ENCODE results near the gene DCXR. TPM values are rescaled to one million over a fixed set of nuclear protein-coding genes. Genes with fewer than 3 reads are reported as not detected.

The DCXR gene
- total and polyA plus RNA-seq, 2 of the 13 experiments (the other 11 are each of a cell fraction or from before 2014, with no cell fraction given) = 287 to 311 TPM

GRCh38 chr17:81995463-81996231, 41.9 kb downstream of the DCXR start (continued):
- TF ChIP-seq PHF20 (CRISPR knock-in tag; IDR thresholded peaks at IDR 0.05) = no peak
- TF ChIP-seq ZKSCAN5 (CRISPR knock-in tag; IDR thresholded peaks at IDR 0.05) = no peak
- TF ChIP-seq SOX6 (IDR thresholded peaks at IDR 0.05) = no peak
- TF ChIP-seq SOX6 (CRISPR knock-in tag; IDR thresholded peaks at IDR 0.05) = no peak
- TF ChIP-seq CENPX (CRISPR knock-in tag; IDR thresholded peaks at IDR 0.05) = no peak
- TF ChIP-seq TOE1 (CRISPR knock-in tag; IDR thresholded peaks at IDR 0.05) = no peak
- peak; percentile 54; the same call in 1 of the 2 replicates for TF ChIP-seq KDM2A (CRISPR knock-in tag; IDR thresholded peaks at IDR 0.05; ENCODE audit: borderline replicate concordance, low read depth)
- peak; percentile 97 for TF ChIP-seq U2AF1 (optimal IDR thresholded peaks at IDR 0.05; ENCODE audit: low read depth, low read length)
- TF ChIP-seq ZBTB37 (CRISPR knock-in tag; IDR thresholded peaks at IDR 0.05) = no peak; the same call in 1 of the 2 replicates
- peak; percentile 99 for TF ChIP-seq ZBTB33 (CRISPR knock-in tag; IDR thresholded peaks at IDR 0.05)
- peak; percentile 66 for TF ChIP-seq KAT8 (CRISPR knock-in tag; IDR thresholded peaks at IDR 0.05)
- no peak for TF ChIP-seq SOX5 (CRISPR knock-in tag; IDR thresholded peaks at IDR 0.05; ENCODE audit: borderline replicate concordance)
- TF ChIP-seq GATAD1 (CRISPR knock-in tag; IDR thresholded peaks at IDR 0.05) = peak; percentile 25; the same call in 1 of the 2 replicates
- no peak for TF ChIP-seq KLF12 (CRISPR knock-in tag; IDR thresholded peaks at IDR 0.05; ENCODE audit: borderline replicate concordance)
- no peak for TF ChIP-seq CERS6 (CRISPR knock-in tag; IDR thresholded peaks at IDR 0.05)
- no peak for TF ChIP-seq TRIM24 (CRISPR knock-in tag; IDR thresholded peaks at IDR 0.05)
- TF ChIP-seq ETV5 (CRISPR knock-in tag; IDR thresholded peaks at IDR 0.05; ENCODE audit: borderline replicate concordance) = peak; percentile 14
- peak; percentile 86 for TF ChIP-seq TAF15 (IDR thresholded peaks at IDR 0.05; ENCODE audit: low read depth, low read length, poor library complexity, severe bottlenecking)
- no peak for TF ChIP-seq DMTF1 (CRISPR knock-in tag; IDR thresholded peaks at IDR 0.05)
- no peak for TF ChIP-seq SOX13 (IDR thresholded peaks at IDR 0.05)
- TF ChIP-seq SOX13 (CRISPR knock-in tag; conservative IDR thresholded peaks at IDR 0.05 in 1 of 2, IDR thresholded peaks at IDR 0.05 in 1 of 2) = no peak; a peak in 1 of 4 replicates
- no peak; the same call in 1 of the 2 replicates for TF ChIP-seq ZKSCAN1 (IDR thresholded peaks at IDR 0.05; ENCODE audit: low read length)
- TF ChIP-seq AGO2 (optimal IDR thresholded peaks at IDR 0.05; ENCODE audit: low read depth, low read length) = peak; percentile 100
- 0 out of 2 replicates have a peak, but pooled peaks have one; percentile 80 for TF ChIP-seq ZNF343 (CRISPR knock-in tag; IDR thresholded peaks at IDR 0.05)
- TF ChIP-seq NFRKB (IDR thresholded peaks at IDR 0.05) = no peak
